Testis (tissue), 2 donors: ENCODE results near the gene RHOBTB3.

ENCODE experiments used
- CTCF ChIP-seq, 3 experiments: fragments of 450-650 bp in 2 of 3; fragments of 200-600 bp in 1 of 3; sonication (generic) in 1 of 3; IDR thresholded peaks; one replicate each; pipeline ENCODE4 v1.5.1; 2016 to 2019; ENCODE audit warnings: antibody characterized with exemption in 3 of 3, mild to moderate bottlenecking in 2 of 3, moderate library complexity in 1 of 3
- POLR2A ChIP-seq: fragments of 450-650 bp; IDR thresholded peaks from one replicate; pipeline ENCODE4 v1.6.1; 2017; ENCODE audit warnings: antibody characterized with exemption, mild to moderate bottlenecking, moderate library complexity

DNA sequence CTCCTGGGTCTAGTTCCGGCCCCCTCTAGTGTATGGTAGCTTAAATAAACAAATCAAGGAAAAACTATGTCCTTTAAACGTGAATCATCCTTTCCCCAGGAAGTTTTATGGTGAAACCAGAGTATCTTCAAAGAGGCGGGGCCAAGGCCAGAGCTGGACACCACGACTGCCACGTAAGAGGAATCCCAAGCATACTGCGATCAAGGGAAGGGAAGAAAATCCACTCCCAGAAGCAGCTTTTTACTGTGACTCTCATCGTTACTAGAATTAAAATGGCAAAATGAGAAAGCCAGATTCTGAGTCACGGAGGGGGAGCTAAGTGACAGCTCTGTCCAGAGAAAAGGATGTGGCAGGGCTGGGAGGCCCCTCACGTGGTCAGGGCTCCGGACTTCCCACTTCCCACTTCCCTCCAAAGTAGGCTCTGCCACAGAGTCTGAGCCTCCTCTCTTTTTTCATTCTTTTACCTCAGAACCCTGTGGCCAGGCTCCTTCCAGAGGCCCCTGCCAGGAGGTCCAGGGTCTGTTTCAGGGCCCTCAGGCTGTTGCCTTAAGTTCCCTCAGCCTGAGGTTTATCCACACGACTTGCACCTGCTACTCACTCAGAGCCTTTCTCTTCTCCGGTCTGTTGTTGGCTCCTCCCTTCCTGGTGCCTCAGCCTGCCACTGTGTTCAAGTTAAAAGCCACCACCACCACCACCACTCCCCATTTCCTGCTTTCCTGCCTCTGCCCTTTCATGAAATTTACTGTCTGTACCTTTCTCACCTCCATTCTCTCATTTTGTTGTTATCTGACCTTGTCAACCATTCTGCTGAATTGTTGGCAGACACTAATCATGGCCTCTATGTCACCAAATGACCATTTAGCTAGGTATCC lies 92.8 kb downstream of the RHOBTB3 start:
- TF ChIP-seq CTCF (IDR thresholded peaks at IDR 0.05) (no peak), POLR2A (no peak)
